K562 (cell line): ENCODE measurements around the gene RALB. TPM values are rescaled to one million over a fixed set of nuclear protein-coding genes. Genes with fewer than 3 reads are reported as not detected.

ENCODE experiments used
- GTF2F1 ChIP-seq: IDR thresholded peaks from 2 replicates; pipeline ENCODE4 v1.6.1; 2011; ENCODE audit warnings: low read depth, low read length, improper control_type of control experiment
- KAT8 ChIP-seq: fragments of 450-650 bp; IDR thresholded peaks from 2 replicates; pipeline ENCODE4 v1.6.1; 2016; ENCODE audit warnings: low read depth, mild to moderate bottlenecking
- PREB ChIP-seq: sonication (generic); formaldehyde crosslinking; IDR thresholded peaks from 2 replicates; pipeline ENCODE4 v1.8.1; 2023; ENCODE audit warnings: mild to moderate bottlenecking, missing genetic modification reagents
- RERE ChIP-seq: sonication (generic); formaldehyde crosslinking; IDR thresholded peaks from 2 replicates; pipeline ENCODE4 v1.8.0; 2023; ENCODE audit warnings: missing genetic modification reagents, mild to moderate bottlenecking, borderline replicate concordance
- polyA plus RNA-seq, 8 experiments: library from polyadenylated mRNA; depleted of rRNA in 4 of 8; stranded (reverse) in 5 of 8; unstranded in 3 of 8; fragments of >200 nt; fragmentation: Nextera tagmentation in 2 of 8; fragmentation: Illumina TruSeq in 1 of 8; extraction: Ambion mirVana in 2 of 8; extraction: Trizol in 1 of 8; gene quantifications; 2 replicates each; pipeline versions ENCODE4 v1.2.1 to v1.2.3, GENCODE V29; 2011 to 2014; ENCODE audit warnings: inconsistent platforms in 1 of 8, missing spikeins in 1 of 8
- total RNA-seq, 7 experiments: library from RNA; depleted of rRNA in 6 of 7; stranded (reverse); fragments of >200 nt in 6 of 7; fragmentation: Illumina TruSeq in 2 of 7; extraction: Trizol in 2 of 7; gene quantifications; 2 replicates each; pipeline versions ENCODE4 v1.2.1 to v1.2.3, GENCODE V29; 2011 to 2021; ENCODE audit warnings: low replicate concordance in 1 of 7

Gene RALB
- total and polyA plus RNA-seq, 9 of the 15 experiments (the other 6 are each of a cell fraction or from before 2014, with no cell fraction given) = 14.8 to 65.6 (median 38.4) TPM

GRCh38 chr2:120303177-120303576 lies 50.5 kb downstream of the RALB start (continued):
- TF ChIP-seq RERE (CRISPR knock-in tag) (no peak), GTF2F1 (no peak), PREB (no peak), KAT8 (no peak)
